HG03066 (cell line): Measurements from ENCODE around the gene MT1B.

Experiments used
- ATAC-seq: cut with Tn5 transposase; IDR thresholded peaks from one replicate; pipeline ENCODE4 v1.9.1; 2021; ENCODE audit warnings: low read depth; ENCODE audit not compliant: unreplicated experiment

The MT1B gene

GRCh38 chr16:56683424-56684172, 31.9 kb downstream of the MT1B start:
- ATAC-seq: no peak

DNA sequence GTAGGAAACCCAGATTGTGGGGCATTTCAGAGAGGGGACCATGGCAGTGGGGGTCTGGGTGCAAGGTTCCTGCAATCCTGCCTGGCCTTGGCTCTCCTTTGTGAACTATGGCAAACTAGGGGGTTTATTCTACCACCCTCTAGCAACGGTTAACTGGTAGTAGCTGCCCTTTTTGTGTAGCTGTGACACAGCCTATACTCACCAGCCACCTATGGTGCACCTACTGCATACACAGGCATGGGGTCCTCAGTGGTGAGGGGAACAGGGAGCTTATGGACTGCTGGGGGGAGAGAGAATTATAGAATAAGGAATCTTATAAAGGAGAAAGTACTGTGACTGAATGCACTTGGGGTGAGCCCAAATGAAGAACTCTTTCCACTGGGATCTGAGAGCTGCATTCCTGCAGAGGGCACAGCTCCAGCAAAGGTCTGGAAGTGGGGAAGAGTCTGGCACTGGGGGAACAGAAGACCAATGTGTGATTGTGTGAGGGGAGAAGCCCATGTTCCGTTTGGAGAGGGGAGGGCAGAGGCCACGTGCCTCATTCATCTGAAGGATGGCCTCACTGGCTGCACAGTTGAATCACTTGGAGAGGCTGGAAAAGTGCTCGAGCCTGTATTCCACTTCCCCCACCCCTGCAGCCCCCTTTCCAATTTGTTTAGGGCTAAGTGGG, 32.7 kb downstream of the MT1B start:
- ATAC-seq: no peak

DNA sequence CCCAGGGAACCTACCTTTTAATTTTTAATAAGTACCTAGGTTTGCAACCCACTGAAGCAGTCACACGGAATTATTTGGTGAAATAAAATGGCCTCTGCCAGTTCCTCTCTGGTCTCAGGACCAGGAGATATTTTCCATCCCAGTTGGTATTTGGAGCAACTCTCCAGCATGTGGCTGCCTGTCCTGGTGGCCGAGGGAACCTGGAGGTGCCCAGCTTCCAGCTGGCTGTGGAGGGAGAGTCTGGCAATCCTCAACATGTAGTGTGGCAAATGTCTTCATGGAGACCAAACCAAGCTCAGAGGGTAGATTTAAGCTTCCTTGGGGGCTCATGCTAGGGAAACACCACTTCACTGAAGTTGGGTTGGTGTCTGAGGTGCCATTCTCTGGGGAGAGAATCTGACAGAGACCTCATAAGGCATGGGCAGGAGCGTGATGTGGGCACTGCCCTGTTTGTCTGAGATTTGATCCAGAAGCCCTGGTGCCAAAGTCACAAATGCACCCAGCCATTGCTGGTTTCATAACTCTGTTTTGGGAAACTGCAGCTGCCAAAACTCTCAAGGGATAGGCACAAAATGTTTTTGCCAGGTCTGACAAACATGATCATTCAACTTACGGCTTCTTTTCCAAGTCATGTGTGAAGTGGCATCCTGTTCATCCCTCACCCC, 33.4 kb downstream of the MT1B start:
- ATAC-seq: no peak

DNA sequence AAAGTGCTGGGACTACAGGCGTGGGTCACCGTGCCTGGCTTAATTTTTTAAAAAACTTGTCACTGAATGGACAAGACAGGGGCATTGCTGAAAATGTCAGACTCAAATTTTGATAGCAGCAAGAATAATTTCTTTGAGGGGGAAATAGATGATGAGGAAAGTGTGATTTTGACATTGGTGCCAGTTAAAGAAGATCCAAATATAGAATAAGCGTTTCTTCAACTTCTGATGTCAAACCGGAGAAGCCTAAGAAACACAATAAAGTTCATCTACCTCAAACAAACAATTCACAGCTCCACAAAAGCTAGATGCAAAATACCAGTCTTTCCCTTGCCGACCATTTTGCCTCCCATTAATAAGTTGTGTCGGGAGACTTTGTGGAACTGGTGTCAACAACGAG, 35.1 kb downstream of the MT1B start:
- no peak for ATAC-seq

- ATAC-seq: no peak
Measured at GRCh38 chr16:56688762-56689161, 37.1 kb downstream of the MT1B start.

DNA sequence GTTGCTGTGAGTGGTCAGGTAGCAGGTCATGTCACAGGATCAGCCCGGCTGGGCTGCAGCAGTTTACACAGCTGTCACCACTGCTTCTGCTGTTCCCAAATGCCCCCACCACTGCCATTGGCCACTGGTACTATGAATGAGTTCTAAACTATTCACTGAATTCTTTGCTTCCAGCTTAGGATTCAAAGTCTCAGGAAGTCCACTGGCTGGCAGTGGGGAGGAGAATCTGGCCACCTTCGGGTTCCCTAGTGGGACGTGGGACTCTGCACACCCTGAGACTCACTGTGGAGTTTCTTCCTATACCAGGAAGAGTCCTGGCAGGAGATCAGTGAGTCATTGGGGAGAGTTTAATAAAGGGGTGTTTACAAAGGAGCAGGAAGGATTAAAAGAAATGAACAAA, 37.5 kb downstream of the MT1B start:
- ATAC-seq: no peak

DNA sequence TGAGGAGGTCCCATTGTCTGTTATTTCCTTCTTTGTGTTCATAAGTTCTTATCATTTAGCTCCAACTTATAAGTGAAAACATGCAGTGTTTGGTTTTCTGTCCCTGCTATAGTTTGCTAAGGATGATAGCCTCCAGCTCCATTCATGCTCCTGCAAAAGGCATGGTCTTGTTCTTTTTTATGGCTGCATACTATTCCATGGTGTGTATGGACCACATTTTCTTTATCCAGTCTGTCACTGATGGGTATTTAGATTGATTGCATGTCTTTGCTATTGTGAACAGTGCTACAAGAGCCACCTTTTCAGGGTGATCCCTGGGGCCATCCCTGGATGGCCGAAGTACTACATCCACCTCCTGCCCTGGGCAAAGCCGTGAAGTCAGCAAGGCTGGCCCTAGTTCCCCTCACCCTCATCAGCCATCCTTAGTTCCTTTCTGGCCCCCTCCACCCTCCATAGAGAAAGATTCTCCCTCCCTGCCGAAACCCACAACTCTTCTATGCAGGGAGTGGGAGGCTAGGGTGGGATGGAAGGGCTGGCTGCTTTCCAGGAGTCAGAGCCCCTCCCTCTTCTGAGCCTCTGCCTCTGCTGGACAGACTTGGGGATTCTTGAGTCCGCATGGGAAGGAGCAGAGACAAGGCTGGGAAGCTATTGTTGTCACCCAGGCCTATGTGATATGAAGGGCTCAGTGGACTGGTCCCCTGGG, 38.9 kb downstream of the MT1B start:
- ATAC-seq: no peak

- ATAC-seq: no peak
Measured at GRCh38 chr16:56691885-56692284, 40.2 kb downstream of the MT1B start.

- no peak for ATAC-seq
Measured at GRCh38 chr16:56695246-56695645, 43.6 kb downstream of the MT1B start.

DNA sequence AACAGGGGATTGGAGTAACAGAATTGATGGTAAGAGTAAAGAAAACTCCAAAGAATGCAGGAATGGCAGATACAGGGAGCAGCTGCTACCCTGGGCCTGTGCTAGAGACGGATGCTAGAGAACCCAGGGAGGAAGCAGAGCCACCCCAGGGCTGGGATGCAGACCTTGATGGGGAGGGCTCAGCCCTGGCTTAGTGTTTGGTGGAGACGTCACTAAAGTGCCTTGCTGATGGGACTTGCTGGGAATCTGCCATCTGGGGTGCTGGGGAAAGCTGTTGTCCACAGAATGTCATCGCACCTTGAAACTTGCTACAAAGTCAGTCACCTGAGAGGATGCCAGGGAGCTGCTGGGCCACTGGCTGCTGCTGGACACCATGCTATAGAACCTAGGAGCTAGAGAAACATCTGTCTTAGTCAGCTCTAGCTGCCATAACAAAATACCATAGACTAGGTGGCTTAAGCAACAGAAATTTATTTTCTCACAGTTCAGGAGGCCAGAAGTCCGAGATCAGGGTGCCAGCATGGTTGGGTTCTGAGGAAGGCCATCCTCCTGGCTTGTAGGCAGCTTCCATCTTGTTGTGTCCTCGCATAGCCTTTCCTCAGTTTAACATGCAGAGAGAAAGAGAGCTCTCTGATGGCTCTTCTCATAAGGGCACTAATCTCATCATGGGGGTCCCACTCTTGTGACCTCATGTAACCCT, 45.9 kb downstream of the MT1B start:
- no peak for ATAC-seq

GRCh38 chr16:56700195-56700594, 48.5 kb downstream of the MT1B start:
- no peak for ATAC-seq

- no peak for ATAC-seq
Measured at GRCh38 chr16:56700631-56701030, 48.9 kb downstream of the MT1B start.

GRCh38 chr16:56701534-56701933, 49.8 kb downstream of the MT1B start:
- no peak for ATAC-seq
